Sigmoid colon (tissue), 7 donors: ENCODE results near the gene CNPY3. TPM values are rescaled to one million over a fixed set of nuclear protein-coding genes. Genes with fewer than 3 reads are reported as not detected.
A peak's percentile ranks its signal among the peaks of the same experiment; 100 is the strongest.

ENCODE experiments used
- DNase-seq: peaks from one replicate; pipeline ENCODE4 v3.0.0-alpha.2; 2019
- H3K27ac ChIP-seq, 4 donors: fragments of 200-600 bp; sonication (generic); one replicate each; pipeline ENCODE4 v1.5.1; 2016 to 2019; ENCODE audit warnings: mild to moderate bottlenecking in 1 of 4
- H3K27me3 ChIP-seq, 3 donors: fragments of 200-600 bp; sonication (generic); one replicate each; pipeline ENCODE4 v1.5.1; 2019; ENCODE audit warnings: mild to moderate bottlenecking in 1 of 3
- H3K36me3 ChIP-seq, 4 donors: fragments of 200-600 bp; sonication (generic); one replicate each; pipeline ENCODE4 v1.5.1; 2016 to 2019
- H3K4me1 ChIP-seq, 4 donors: fragments of 200-600 bp; sonication (generic); one replicate each; pipeline ENCODE4 v1.5.1; 2017 to 2019
- H3K4me3 ChIP-seq, 4 donors: fragments of 200-600 bp; sonication (generic); one replicate each; pipeline ENCODE4 v1.5.1; 2017 to 2019; ENCODE audit warnings: mild to moderate bottlenecking in 2 of 4, moderate library complexity in 1 of 4
- H3K9me3 ChIP-seq, 4 donors: fragments of 200-600 bp in 3 of 4; sonication (generic) in 3 of 4; one replicate each; pipeline versions ENCODE4 v1.5.1 to v1.6.1; 2013 to 2019
- EP300 ChIP-seq, 4 donors: sonication (generic); formaldehyde crosslinking; IDR thresholded peaks; one replicate each; pipeline ENCODE4 v1.6.1; 2017; ENCODE audit warnings: antibody characterized with exemption in 4 of 4
- POLR2A ChIP-seq, 2 donors: fragments of 450-650 bp; IDR thresholded peaks; one replicate each; pipeline ENCODE4 v1.6.1; 2016; ENCODE audit warnings: antibody characterized with exemption in 2 of 2, mild to moderate bottlenecking in 2 of 2, moderate library complexity in 2 of 2
- POLR2AphosphoS5 ChIP-seq, 4 donors: sonication (generic); formaldehyde crosslinking; IDR thresholded peaks; one replicate each; pipeline ENCODE4 v1.6.1; 2017; ENCODE audit warnings: antibody characterized with exemption in 4 of 4
- WGBS, 2 donors: extraction: QIAGEN DNeasy Blood & Tissue Kit; methylation state at CpG; one replicate each; pipeline ENCODE4 v1.1.7; 2013; 5-methylcytosine and 5-hydroxymethylcytosine counted together
- intact Hi-C: fragments of 100-400 bp; cut with DNase I; formaldehyde crosslinking; loops from one replicate; pipeline ENCODE4 v1.15.1; 2023
- polyA plus RNA-seq, 3 donors: library from polyadenylated mRNA; stranded (reverse); fragments of 200-250 nt; gene quantifications; one replicate each; pipeline ENCODE4 v1.2.3, GENCODE V29; 2013
- total RNA-seq, 4 donors: library from RNA; depleted of rRNA; stranded (reverse); fragments of >200 nt; gene quantifications; one replicate each; pipeline ENCODE4 v1.1.0, GENCODE V29; 2016
- TF ChIP-seq, protein P1 (sequence below), 4 experiments: fragments of 450-650 bp in 3 of 4; fragments of 200-600 bp in 1 of 4; IDR thresholded peaks; one replicate each; pipeline ENCODE4 v1.5.1; 2016 to 2019; ENCODE audit warnings: antibody characterized with exemption in 4 of 4, mild to moderate bottlenecking in 3 of 4, moderate library complexity in 2 of 4
- donor health status: healthy with polysubstance abuse.
- donor health status: Bipolar disorder and iron deficiency.
- donor health status: healthy.

Gene CNPY3
- total and polyA plus RNA-seq, 7 donors = 11.8 to 37.5 (median 23.4) TPM

DNA sequence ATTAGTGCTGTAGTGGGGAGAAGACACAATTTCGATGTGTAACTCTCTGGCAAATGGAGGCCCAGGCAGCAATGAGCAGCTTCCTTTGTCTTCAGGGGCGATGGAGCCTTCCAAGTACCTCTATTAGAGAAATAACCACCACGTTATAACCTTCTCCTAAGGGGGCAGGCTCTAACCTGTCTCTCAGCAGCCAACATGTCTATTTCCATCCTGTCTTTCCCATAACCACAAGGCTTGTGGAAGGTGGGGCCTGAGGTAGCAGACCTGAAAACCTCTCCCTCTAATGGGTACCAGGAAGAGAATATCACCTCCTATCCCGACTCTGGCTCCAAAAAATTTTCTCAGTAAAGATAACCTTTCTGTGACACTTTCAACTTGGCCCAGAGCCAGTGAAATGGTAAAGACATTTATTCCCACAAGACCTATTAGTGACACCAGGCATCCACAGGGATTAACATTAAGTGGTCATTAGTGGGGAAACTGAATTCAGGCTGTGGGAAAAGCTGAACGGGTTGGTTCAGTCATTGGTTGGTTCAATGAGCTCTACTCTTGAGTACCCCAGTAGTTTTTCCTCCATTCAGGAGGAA is 45.7 kb downstream of the CNPY3 start:
- TF ChIP-seq POLR2A (IDR thresholded peaks at IDR 0.05) = no peak
- Histone ChIP-seq H3K4me3 (no peak overlapping the region), H3K4me1 (peaks cover 0 to 34% (median 30%) of the 10 kb centered on the region in 4 donors), H3K27ac (no peak overlapping the region), H3K36me3 (peaks cover 0 to 3% (median 0%) of the 10 kb centered on the region in 4 donors), H3K27me3 (no peaks in the 10 kb centered on the region), H3K9me3 (no peaks in the 10 kb centered on the region)
- WGBS, 2 donors = 87 to 90% methylated on average over 5 of the region's 5 CpGs
- no peak for DNase-seq
- intact Hi-C loops = no loop called here

DNA sequence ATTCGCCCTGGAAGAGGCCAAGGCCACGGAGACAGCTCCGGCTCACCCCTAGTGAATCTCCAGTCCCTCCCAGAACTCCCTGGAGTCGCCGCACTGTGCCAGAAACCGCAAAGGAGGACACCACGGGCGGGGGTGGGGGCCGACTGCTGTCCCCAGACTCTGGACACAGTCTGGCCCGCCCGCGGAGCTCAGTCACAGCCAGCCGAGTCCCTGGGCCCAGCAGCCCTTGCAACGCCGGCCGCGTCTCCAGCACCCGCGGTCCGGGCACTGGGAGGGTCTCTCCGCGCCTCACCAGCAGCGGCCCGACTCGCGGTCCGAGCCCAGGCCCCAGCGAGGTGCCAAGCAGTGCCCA is 49.2 kb downstream of the CNPY3 start:
- Histone ChIP-seq H3K36me3 (peaks cover 0 to 3% (median 0%) of the 10 kb centered on the region in 4 donors), H3K9me3 (no peaks in the 10 kb centered on the region), H3K4me1 (peaks cover 0 to 36% (median 30%) of the 10 kb centered on the region in 4 donors), H3K27ac (peak overlapping the region; percentile 91 to 93 (median 93)), H3K4me3 (peak overlapping the region; percentile 82 to 99 (median 90)), H3K27me3 (no peaks in the 10 kb centered on the region)
- intact Hi-C loops = loop anchor here (2.0 kb wide), 2 partner anchors 50 to 76 kb away; partner anchors contain the start of gene CNPY3
- 0 to 1% methylated on average over 28 of the region's 28 CpGs for WGBS, 2 donors
- no peak for DNase-seq
- TF ChIP-seq, protein P1, sequence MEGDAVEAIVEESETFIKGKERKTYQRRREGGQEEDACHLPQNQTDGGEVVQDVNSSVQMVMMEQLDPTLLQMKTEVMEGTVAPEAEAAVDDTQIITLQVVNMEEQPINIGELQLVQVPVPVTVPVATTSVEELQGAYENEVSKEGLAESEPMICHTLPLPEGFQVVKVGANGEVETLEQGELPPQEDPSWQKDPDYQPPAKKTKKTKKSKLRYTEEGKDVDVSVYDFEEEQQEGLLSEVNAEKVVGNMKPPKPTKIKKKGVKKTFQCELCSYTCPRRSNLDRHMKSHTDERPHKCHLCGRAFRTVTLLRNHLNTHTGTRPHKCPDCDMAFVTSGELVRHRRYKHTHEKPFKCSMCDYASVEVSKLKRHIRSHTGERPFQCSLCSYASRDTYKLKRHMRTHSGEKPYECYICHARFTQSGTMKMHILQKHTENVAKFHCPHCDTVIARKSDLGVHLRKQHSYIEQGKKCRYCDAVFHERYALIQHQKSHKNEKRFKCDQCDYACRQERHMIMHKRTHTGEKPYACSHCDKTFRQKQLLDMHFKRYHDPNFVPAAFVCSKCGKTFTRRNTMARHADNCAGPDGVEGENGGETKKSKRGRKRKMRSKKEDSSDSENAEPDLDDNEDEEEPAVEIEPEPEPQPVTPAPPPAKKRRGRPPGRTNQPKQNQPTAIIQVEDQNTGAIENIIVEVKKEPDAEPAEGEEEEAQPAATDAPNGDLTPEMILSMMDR (IDR thresholded peaks at IDR 0.05) = no peak
- TF ChIP-seq EP300 (IDR thresholded peaks at IDR 0.05) = no peak
- TF ChIP-seq POLR2A (IDR thresholded peaks at IDR 0.05) = no peak
- no peak for TF ChIP-seq POLR2AphosphoS5 (IDR thresholded peaks at IDR 0.05)

DNA sequence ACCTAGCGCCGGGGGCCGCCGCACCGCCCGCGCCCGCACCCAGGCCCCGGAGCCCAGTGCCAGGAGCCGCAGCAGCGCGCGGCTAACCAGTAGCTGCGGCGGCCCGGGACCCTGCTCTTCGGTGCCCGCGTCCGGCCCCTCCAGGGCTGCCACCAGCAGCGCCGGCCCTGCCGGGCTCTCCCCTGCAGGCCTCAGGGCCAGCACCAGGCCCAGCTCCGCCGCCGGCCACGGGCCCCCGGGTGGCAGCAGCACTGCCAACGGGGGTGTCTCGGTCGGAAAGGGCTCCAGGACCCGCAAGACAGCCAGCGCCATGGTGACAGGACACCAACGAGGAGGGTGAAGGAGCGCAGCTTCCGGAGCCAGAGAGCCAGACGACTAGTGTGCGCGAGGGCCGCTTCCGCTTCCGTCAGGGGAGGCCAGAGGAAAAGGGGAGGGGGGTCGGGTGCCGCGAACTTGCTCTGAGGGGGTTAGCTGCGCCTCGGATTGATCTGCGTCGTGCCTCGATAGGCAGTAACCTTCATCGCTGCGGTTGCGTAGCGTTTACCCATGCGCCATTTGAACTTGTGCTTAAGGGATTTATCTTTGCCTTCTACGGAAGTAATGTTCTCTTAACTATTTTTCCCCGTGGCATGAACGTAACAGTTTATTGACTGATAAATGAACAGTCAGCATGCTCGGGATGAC is 49.7 kb downstream of the CNPY3 start, which contains the start of gene PEX6:
TSS of gene PEX6 (minus strand) at position 343 of the 684 bp plus-strand sequence. CDS start at position 312, 31 bp downstream.
- intact Hi-C loops = loop anchor here (2.0 kb wide), 2 partner anchors 50 to 76 kb away; partner anchors contain the start of gene CNPY3
- H3K27ac ChIP-seq = peak within 1 kb of the TSS; percentile 91 to 93 (median 93)
- TF ChIP-seq POLR2A (IDR thresholded peaks at IDR 0.05) (peak; percentile 43 to 66), POLR2AphosphoS5 (IDR thresholded peaks at IDR 0.05) (peak; percentile 65 to 92 (median 72)), EP300 (IDR thresholded peaks at IDR 0.05) (no peak)
- TF ChIP-seq, protein P1 (IDR thresholded peaks at IDR 0.05) = no peak
- H3K4me1 ChIP-seq = peaks cover 0 to 41% (median 35%) of the 10 kb centered on the region in 4 donors
- peak; percentile 93 for DNase-seq
- no peaks in the 10 kb centered on the region for H3K27me3 ChIP-seq
- H3K9me3 ChIP-seq = no peaks in the 10 kb centered on the region
- 0 to 1% methylated on average over 59 of the region's 59 CpGs for WGBS, 2 donors
- peaks cover 0 to 3% (median 0%) of the 10 kb centered on the region in 4 donors for H3K36me3 ChIP-seq
- H3K4me3 ChIP-seq = peak within 1 kb of the TSS; percentile 82 to 99 (median 90)

DNA sequence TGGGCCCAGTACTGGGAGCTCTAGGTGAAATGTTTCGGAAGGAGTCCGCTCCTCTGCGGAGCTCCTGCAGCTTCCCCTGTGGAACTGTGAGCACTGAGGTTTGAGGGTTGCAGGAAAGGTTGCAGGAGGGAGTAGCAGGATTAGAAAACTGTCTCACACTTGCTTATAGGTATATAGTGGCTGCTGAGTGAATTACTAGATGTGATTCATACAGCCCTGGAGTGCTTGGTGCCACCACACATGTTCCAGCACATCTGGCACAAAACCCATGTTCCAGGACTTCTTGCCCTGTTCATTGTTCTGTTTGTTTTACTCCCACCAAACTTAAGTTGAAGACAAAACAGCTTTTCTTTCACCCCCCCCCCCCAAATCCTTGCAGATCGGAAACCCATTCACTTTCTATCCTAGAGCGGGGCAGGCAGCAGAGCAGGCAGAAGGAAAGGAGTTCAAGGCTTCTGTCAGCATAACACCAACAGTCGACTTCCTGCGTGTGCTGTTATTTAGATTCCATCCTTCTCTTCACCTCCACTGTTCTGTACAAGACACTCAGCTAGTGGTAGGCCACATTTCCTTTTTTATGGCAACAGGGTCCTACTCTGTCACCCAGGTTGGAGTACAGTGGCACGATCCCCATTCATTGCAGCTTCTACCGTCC is 50.4 kb downstream of the CNPY3 start:
- Histone ChIP-seq H3K27ac (peak overlapping the region; percentile 91 to 93 (median 93)), H3K27me3 (no peaks in the 10 kb centered on the region), H3K9me3 (no peaks in the 10 kb centered on the region), H3K4me1 (peaks cover 0 to 41% (median 35%) of the 10 kb centered on the region in 4 donors), H3K4me3 (peak overlapping the region; percentile 82 to 99 (median 90)), H3K36me3 (peaks cover 0 to 1% (median 0%) of the 10 kb centered on the region in 4 donors)
- 46 to 54% methylated on average over 9 of the region's 9 CpGs for WGBS, 2 donors
- TF ChIP-seq POLR2A (IDR thresholded peaks at IDR 0.05) (no peak), POLR2AphosphoS5 (IDR thresholded peaks at IDR 0.05) (no peak), EP300 (IDR thresholded peaks at IDR 0.05) (no peak)
- TF ChIP-seq, protein P1 (IDR thresholded peaks at IDR 0.05) = no peak
- intact Hi-C loops = loop anchor here (2.0 kb wide), 2 partner anchors 51 to 75 kb away; partner anchors contain the start of gene CNPY3
- no peak for DNase-seq

DNA sequence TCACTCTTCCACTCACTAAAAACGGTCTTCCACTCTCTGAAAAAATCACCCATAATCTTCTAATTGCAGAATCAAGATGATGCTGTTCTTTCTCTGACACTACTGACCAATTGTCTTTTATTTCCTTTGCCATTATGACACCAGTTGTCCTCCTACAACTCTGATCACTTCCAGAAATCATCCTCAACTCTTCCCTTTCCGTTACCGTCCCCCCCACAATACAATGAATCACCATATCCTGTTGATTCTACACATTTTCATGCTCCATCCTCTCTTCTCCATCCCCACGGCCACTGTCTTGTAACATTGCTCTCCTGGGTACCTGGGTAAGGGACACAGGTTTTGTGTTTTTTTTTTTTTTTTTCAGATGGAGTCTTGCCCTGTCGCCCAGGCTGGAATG is 52.6 kb downstream of the CNPY3 start:
- H3K27ac ChIP-seq = no peak overlapping the region
- intact Hi-C loops = no loop called here
- peaks cover 0 to 54% (median 48%) of the 10 kb centered on the region in 4 donors for H3K4me1 ChIP-seq
- no peaks in the 10 kb centered on the region for H3K36me3 ChIP-seq
- TF ChIP-seq EP300 (IDR thresholded peaks at IDR 0.05) = no peak
- no peaks in the 10 kb centered on the region for H3K27me3 ChIP-seq
- 92 to 94% methylated on average over 5 of the region's 5 CpGs for WGBS, 2 donors
- H3K4me3 ChIP-seq = no peak overlapping the region
- DNase-seq = no peak
- no peaks in the 10 kb centered on the region for H3K9me3 ChIP-seq
